ENCODE results near the gene ACY1. TPM values are rescaled to one million over a fixed set of nuclear protein-coding genes. Genes with fewer than 3 reads are reported as not detected.

ACY1 gene
- total RNA-seq, 1 experiment from 2014 or later = 62.6 TPM

GRCh38 chr3:51966486-51966885 is 16.8 kb upstream of the ACY1 start:
- no peak overlapping the region for H2AK5ac ChIP-seq (ENCODE audit: insufficient read length, low read length)
- no peaks in the 10 kb centered on the region for H3K9me3 ChIP-seq (ENCODE audit: control insufficient read depth, low read depth, low read length)
- Mint-ChIP-seq H3K27me3 (ENCODE audit: low read depth) (peaks cover 40% of the 10 kb centered on the region), H3K4me3 (peak overlapping the region; percentile 59 to 86), H3K36me3 (ENCODE audit: insufficient read depth in 1 of 3, low read depth in 3 of 3) (peaks cover 0 to 5% (median 2%) of the 10 kb centered on the region in 3 experiments; a peak in 4 of 7 replicates), H3K4me1 (peaks cover 51 to 79% of the 10 kb centered on the region in 2 experiments), H3K27ac (no peak overlapping the region), H3K9me3 (no peaks in the 10 kb centered on the region)
- H3K79me2 ChIP-seq (ENCODE audit: insufficient read depth, low read length) = no peaks in the 10 kb centered on the region
- no peak overlapping the region for H4K8ac ChIP-seq (replicated peaks; ENCODE audit: insufficient read length, low read depth, low read length)
- H3K23ac ChIP-seq (ENCODE audit: insufficient read length, low read depth, low read length) = no peak overlapping the region
- H3K4me1 ChIP-seq (ENCODE audit: insufficient read depth, low read length) = peaks cover 11% of the 10 kb centered on the region; the same call in 1 of the 2 replicates
- H2BK12ac ChIP-seq (ENCODE audit: insufficient read length, low read depth, low read length) = no peak overlapping the region
- H3K23me2 ChIP-seq (ENCODE audit: insufficient read length, low read depth, low read length, poor library complexity, severe bottlenecking) = peaks cover 11% of the 10 kb centered on the region
- H3K9ac ChIP-seq (ENCODE audit: extremely low read depth, insufficient read length, low read length) = no peak overlapping the region
- H2AFZ ChIP-seq (ENCODE audit: low read length) = no peak overlapping the region
- no peak overlapping the region for H3K27ac ChIP-seq (ENCODE audit: insufficient read length, low read depth, low read length)
- H3K18ac ChIP-seq (ENCODE audit: insufficient read length, low read depth, low read length) = no peak overlapping the region
- no peaks in the 10 kb centered on the region for H3K27me3 ChIP-seq (ENCODE audit: insufficient read depth, low read length)
- DNase-seq = no peak
- H4K5ac ChIP-seq (ENCODE audit: insufficient read length, low read depth, low read length) = no peak overlapping the region
- H3K79me1 ChIP-seq (ENCODE audit: insufficient read depth, low read depth, low read length, poor library complexity, severe bottlenecking) = no peaks in the 10 kb centered on the region
- no peak overlapping the region; the same call in 1 of the 2 replicates for H3K14ac ChIP-seq (ENCODE audit: insufficient read depth, low read length)
- H2BK15ac ChIP-seq (ENCODE audit: low read depth, low read length) = no peak overlapping the region
- no peak overlapping the region for H3K56ac ChIP-seq (ENCODE audit: insufficient read length, low read depth, low read length)
- H3K4ac ChIP-seq (ENCODE audit: low read depth, low read length) = no peak overlapping the region
- H2BK20ac ChIP-seq (ENCODE audit: low read depth, low read length, poor library complexity, severe bottlenecking) = no peak overlapping the region
- H4K20me1 ChIP-seq (ENCODE audit: control insufficient read depth, insufficient read depth, insufficient read length) = no peaks in the 10 kb centered on the region
- H4K91ac ChIP-seq (ENCODE audit: insufficient read length, low read depth, low read length) = no peak overlapping the region
- H3K4me2 ChIP-seq (ENCODE audit: insufficient read depth, insufficient read length, low read length) = peak overlapping the region; percentile 67
- no peak for TF ChIP-seq CTCF (conservative IDR thresholded peaks at IDR 0.05)
- no peak overlapping the region for H3T11ph ChIP-seq (ENCODE audit: low read length)
- H2BK120ac ChIP-seq (ENCODE audit: low read depth, low read length, poor library complexity, severe bottlenecking) = no peak overlapping the region
- H2BK5ac ChIP-seq (ENCODE audit: insufficient read length, low read length) = no peak overlapping the region
- WGBS (ENCODE audit: extremely low coverage, insufficient read length, low lambda C conversion rate) = no CpG with 5 or more reads among the region's 5 CpGs

Data from H9 (cell line).